ENCODE results near the gene SMPD3. TPM values are rescaled to one million over a fixed set of nuclear protein-coding genes. Genes with fewer than 3 reads are reported as not detected.

The SMPD3 gene
- total and polyA plus RNA-seq, 2 of the 4 experiments (the other 2 are of a cell fraction) = not detected

DNA sequence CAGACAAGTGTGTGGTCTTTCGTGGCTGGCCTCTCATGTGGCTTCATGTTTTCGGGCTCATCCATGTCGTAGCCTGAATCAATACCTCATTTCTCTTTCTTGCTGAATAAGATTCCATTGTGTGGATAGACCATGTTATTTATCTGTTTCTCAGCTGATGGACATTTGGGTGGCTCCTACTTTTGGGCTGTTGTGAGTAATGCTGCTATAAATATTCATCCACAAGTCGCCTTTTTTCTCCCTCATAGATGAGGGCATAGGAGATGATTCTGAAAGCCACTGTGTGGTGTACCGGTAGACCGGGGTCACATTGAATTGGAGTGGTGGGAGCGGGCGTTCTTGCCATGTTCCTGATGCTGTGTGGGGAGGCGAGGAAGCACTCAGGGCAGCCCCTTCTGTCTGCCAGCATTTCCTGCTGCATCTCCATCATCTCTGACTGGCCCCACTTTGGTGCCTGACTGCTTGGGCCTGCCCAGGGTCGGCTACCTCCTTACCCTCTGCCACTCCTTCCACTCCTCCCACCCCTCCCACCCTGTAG is 97.4 kb downstream of the SMPD3 start:
- CTCF ChIA-PET = no interaction called here
- H2AK5ac ChIP-seq (ENCODE audit: low read depth, low read length) = no peak overlapping the region
- no peaks in the 10 kb centered on the region for H3K9me3 ChIP-seq (ENCODE audit: control insufficient read depth, insufficient read depth, low read length)
- H4K5ac ChIP-seq (ENCODE audit: low read depth, low read length) = no peak overlapping the region
- intact Hi-C loops (cut with micrococcal nuclease) = no loop called here
- H3K9ac ChIP-seq (ENCODE audit: low read depth, low read length) = no peak overlapping the region
- H3K4ac ChIP-seq (ENCODE audit: low read depth, low read length) = no peak overlapping the region
- H3K4me3 ChIP-seq (ENCODE audit: insufficient read depth, low read depth, low read length) = no peak overlapping the region
- no peak overlapping the region for H4K8ac ChIP-seq (ENCODE audit: low read depth in 2 of 2, low read length in 2 of 2)
- no peaks in the 10 kb centered on the region for H3K27me3 ChIP-seq (ENCODE audit: control insufficient read depth, insufficient read depth, low read length)
- H4K20me1 ChIP-seq (ENCODE audit: insufficient read depth, low read length) = no peaks in the 10 kb centered on the region; the same call in 1 of the 2 replicates
- no peaks in the 10 kb centered on the region; a peak in 1 of 4 replicates for H3K79me1 ChIP-seq (ENCODE audit: low read depth in 1 of 2, low read length in 2 of 2)
- POLR2A ChIA-PET (ENCODE audit: unreplicated experiment) = no interaction called here
- no peak overlapping the region for H2AFZ ChIP-seq (replicated peaks; ENCODE audit: low read length, poor library complexity)
- H3K18ac ChIP-seq (ENCODE audit: low read depth, low read length) = no peak overlapping the region
- peaks cover 78% of the 10 kb centered on the region for H3K36me3 ChIP-seq (ENCODE audit: control insufficient read depth, insufficient read depth, low read length)
- no peak overlapping the region for H3K23ac ChIP-seq (ENCODE audit: low read depth, low read length)
- no peak overlapping the region for H4K91ac ChIP-seq (ENCODE audit: insufficient read depth, low read depth, low read length)
- TF ChIP-seq BHLHE40 (IDR thresholded peaks at IDR 0.05; ENCODE audit: low read depth, low read length) = no peak
- no peak for TF ChIP-seq MAFK (IDR thresholded peaks at IDR 0.05; ENCODE audit: low read depth, low read length)
- no peak for TF ChIP-seq MXI1 (IDR thresholded peaks at IDR 0.05; ENCODE audit: borderline replicate concordance, low read depth, low read length)
- H2BK5ac ChIP-seq (ENCODE audit: low read depth, low read length, poor library complexity, severe bottlenecking) = no peak overlapping the region
- WGBS, 2 experiments (ENCODE audit: extremely low coverage in 2 of 2, insufficient read length in 1 of 2) = no CpG with 5 or more reads among the region's 10 CpGs
- no peak overlapping the region for H2BK20ac ChIP-seq (ENCODE audit: low read depth, low read length)
- no peak overlapping the region for H2BK15ac ChIP-seq (ENCODE audit: low read depth, low read length)
- no peak overlapping the region for H3K14ac ChIP-seq (replicated peaks; ENCODE audit: low read depth, low read length)
- no peak overlapping the region for H3K4me2 ChIP-seq (ENCODE audit: low read depth, low read length)
- dilution Hi-C loops (cut with HindIII; ENCODE audit: low sequenced_read_pairs, unreplicated experiment) = no loop called here
- H2AK9ac ChIP-seq (replicated peaks; ENCODE audit: low read depth, low read length, poor library complexity) = no peak overlapping the region
- no peaks in the 10 kb centered on the region for H3K4me1 ChIP-seq (ENCODE audit: control insufficient read depth, insufficient read depth, low read length)
- DNase-seq (no peak), ATAC-seq (ENCODE audit: low read depth) (no peak)
- H3K9me1 ChIP-seq (ENCODE audit: insufficient read depth, low read length) = no peaks in the 10 kb centered on the region
- in situ Hi-C loops (cut with MboI; ENCODE audit: low sequenced_read_pairs) = no loop called here
- BruUV-seq (replicated peaks) = no TSS peak
- no peak overlapping the region for H3K27ac ChIP-seq (ENCODE audit: insufficient read depth, low read length)
- no peak overlapping the region for H2BK120ac ChIP-seq (ENCODE audit: low read depth, low read length)
- H3K56ac ChIP-seq (ENCODE audit: extremely low read depth, insufficient read depth, low read length) = no peak overlapping the region

All from IMR-90 (cell line).